ENCODE results near the gene MYO15A.

GRCh38 chr17:18224053-18224386 lies 115.5 kb downstream of the MYO15A start:
- TF ChIP-seq, protein P1, sequence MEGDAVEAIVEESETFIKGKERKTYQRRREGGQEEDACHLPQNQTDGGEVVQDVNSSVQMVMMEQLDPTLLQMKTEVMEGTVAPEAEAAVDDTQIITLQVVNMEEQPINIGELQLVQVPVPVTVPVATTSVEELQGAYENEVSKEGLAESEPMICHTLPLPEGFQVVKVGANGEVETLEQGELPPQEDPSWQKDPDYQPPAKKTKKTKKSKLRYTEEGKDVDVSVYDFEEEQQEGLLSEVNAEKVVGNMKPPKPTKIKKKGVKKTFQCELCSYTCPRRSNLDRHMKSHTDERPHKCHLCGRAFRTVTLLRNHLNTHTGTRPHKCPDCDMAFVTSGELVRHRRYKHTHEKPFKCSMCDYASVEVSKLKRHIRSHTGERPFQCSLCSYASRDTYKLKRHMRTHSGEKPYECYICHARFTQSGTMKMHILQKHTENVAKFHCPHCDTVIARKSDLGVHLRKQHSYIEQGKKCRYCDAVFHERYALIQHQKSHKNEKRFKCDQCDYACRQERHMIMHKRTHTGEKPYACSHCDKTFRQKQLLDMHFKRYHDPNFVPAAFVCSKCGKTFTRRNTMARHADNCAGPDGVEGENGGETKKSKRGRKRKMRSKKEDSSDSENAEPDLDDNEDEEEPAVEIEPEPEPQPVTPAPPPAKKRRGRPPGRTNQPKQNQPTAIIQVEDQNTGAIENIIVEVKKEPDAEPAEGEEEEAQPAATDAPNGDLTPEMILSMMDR (tag by site-specific recombination; IDR thresholded peaks at IDR 0.05), result no peak
- TF ChIP-seq ZNF138 (tag by site-specific recombination; IDR thresholded peaks at IDR 0.05; ENCODE audit: borderline replicate concordance) (no peak), ZBTB21 (tag by site-specific recombination; IDR thresholded peaks at IDR 0.05) (no peak), REPIN1 (tag by site-specific recombination; IDR thresholded peaks at IDR 0.05; ENCODE audit: low read depth) (no peak), ZBTB49 (tag by site-specific recombination; IDR thresholded peaks at IDR 0.05; ENCODE audit: low read depth) (no peak), ZBTB1 (tag by site-specific recombination; IDR thresholded peaks at IDR 0.05) (no peak), ZNF621 (tag by site-specific recombination; IDR thresholded peaks at IDR 0.05) (no peak), GLI4 (tag by site-specific recombination; IDR thresholded peaks at IDR 0.05) (no peak), ZNF416 (tag by site-specific recombination; IDR thresholded peaks at IDR 0.05) (no peak), SP2 (tag by site-specific recombination; IDR thresholded peaks at IDR 0.05) (no peak), ZNF777 (tag by site-specific recombination; IDR thresholded peaks at IDR 0.05; ENCODE audit: borderline replicate concordance) (no peak)
- TF ChIP-seq, protein P2, sequence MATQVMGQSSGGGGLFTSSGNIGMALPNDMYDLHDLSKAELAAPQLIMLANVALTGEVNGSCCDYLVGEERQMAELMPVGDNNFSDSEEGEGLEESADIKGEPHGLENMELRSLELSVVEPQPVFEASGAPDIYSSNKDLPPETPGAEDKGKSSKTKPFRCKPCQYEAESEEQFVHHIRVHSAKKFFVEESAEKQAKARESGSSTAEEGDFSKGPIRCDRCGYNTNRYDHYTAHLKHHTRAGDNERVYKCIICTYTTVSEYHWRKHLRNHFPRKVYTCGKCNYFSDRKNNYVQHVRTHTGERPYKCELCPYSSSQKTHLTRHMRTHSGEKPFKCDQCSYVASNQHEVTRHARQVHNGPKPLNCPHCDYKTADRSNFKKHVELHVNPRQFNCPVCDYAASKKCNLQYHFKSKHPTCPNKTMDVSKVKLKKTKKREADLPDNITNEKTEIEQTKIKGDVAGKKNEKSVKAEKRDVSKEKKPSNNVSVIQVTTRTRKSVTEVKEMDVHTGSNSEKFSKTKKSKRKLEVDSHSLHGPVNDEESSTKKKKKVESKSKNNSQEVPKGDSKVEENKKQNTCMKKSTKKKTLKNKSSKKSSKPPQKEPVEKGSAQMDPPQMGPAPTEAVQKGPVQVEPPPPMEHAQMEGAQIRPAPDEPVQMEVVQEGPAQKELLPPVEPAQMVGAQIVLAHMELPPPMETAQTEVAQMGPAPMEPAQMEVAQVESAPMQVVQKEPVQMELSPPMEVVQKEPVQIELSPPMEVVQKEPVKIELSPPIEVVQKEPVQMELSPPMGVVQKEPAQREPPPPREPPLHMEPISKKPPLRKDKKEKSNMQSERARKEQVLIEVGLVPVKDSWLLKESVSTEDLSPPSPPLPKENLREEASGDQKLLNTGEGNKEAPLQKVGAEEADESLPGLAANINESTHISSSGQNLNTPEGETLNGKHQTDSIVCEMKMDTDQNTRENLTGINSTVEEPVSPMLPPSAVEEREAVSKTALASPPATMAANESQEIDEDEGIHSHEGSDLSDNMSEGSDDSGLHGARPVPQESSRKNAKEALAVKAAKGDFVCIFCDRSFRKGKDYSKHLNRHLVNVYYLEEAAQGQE (tag by site-specific recombination; IDR thresholded peaks at IDR 0.05), result no peak

Data from HEK293 (cell line).